ENCODE results near the gene IPO4.
A peak's percentile ranks its signal among the peaks of the same experiment; 100 is the strongest.

The IPO4 gene

GRCh38 chr14:24160850-24161804, 27.5 kb downstream of the IPO4 start, which contains the start of gene IRF9:
TSS of gene IRF9 (plus strand) at chr14:24161265. CDS start at chr14:24162145, 880 bp downstream.
- H3K4me3 ChIP-seq (ENCODE audit: control insufficient read depth, low read depth, low read length) = peak within 1 kb of the TSS; percentile 84
- TF ChIP-seq CTCF (conservative IDR thresholded peaks at IDR 0.05; ENCODE audit: control insufficient read depth, insufficient read depth, low read depth, low read length) = peak; percentile 88
- peak; percentile 93 for DNase-seq (ENCODE audit: low read depth)

GRCh38 chr14:24160499-24160849, 28.1 kb downstream of the IPO4 start:
- no peak for DNase-seq (ENCODE audit: low read depth)
- TF ChIP-seq CTCF (conservative IDR thresholded peaks at IDR 0.05; ENCODE audit: control insufficient read depth, insufficient read depth, low read depth, low read length) = no peak
- H3K4me3 ChIP-seq (ENCODE audit: control insufficient read depth, low read depth, low read length) = no peak overlapping the region

- H3K4me3 ChIP-seq (ENCODE audit: control insufficient read depth, low read depth, low read length) = no peak overlapping the region
- DNase-seq (ENCODE audit: low read depth) = no peak
These were observed 28.7 kb downstream of the IPO4 start for GRCh38 chr14:24159777-24160498.

GRCh38 chr14:24157331-24157730, 31.3 kb downstream of the IPO4 start:
- DNase-seq (ENCODE audit: low read depth) = no peak
- no peak for TF ChIP-seq CTCF (conservative IDR thresholded peaks at IDR 0.05; ENCODE audit: control insufficient read depth, insufficient read depth, low read depth, low read length)
- no peak overlapping the region for H3K4me3 ChIP-seq (ENCODE audit: control insufficient read depth, low read depth, low read length)

More at GRCh38 chr14:24159777-24160498, 28.7 kb downstream of the IPO4 start:
- TF ChIP-seq CTCF (conservative IDR thresholded peaks at IDR 0.05; ENCODE audit: control insufficient read depth, insufficient read depth, low read depth, low read length) = no peak

GRCh38 chr14:24156840-24157239, 31.8 kb downstream of the IPO4 start:
- no peak for DNase-seq (ENCODE audit: low read depth)
- no peak for TF ChIP-seq CTCF (conservative IDR thresholded peaks at IDR 0.05; ENCODE audit: control insufficient read depth, insufficient read depth, low read depth, low read length)
- H3K4me3 ChIP-seq (ENCODE audit: control insufficient read depth, low read depth, low read length) = no peak overlapping the region

- no peak for DNase-seq (ENCODE audit: low read depth)
- H3K4me3 ChIP-seq (ENCODE audit: control insufficient read depth, low read depth, low read length) = no peak overlapping the region
- no peak for TF ChIP-seq CTCF (conservative IDR thresholded peaks at IDR 0.05; ENCODE audit: control insufficient read depth, insufficient read depth, low read depth, low read length)
These were observed 33.5 kb downstream of the IPO4 start for GRCh38 chr14:24155100-24155499.
